Brain microvascular endothelial cell (primary cell): Measurements from ENCODE around the gene EPOP.
A peak's percentile ranks its signal among the peaks of the same experiment; 100 is the strongest.

ENCODE experiments used
- DNase-seq: peaks from one replicate; pipeline ENCODE4 v3.0.0-alpha.2; 2020
- H3K27ac ChIP-seq: fragments of 250-450 bp; sonication (Bioruptor Pico); 2 replicates; pipeline ENCODE4 v1.5.1; 2020; ENCODE audit warnings: mild to moderate bottlenecking, moderate library complexity
- H3K27me3 ChIP-seq: fragments of 250-450 bp; sonication (Bioruptor Pico); replicated peaks from 2 replicates; pipeline ENCODE4 v1.5.1; 2020; ENCODE audit warnings: mild to moderate bottlenecking
- H3K36me3 ChIP-seq: fragments of 250-450 bp; sonication (Bioruptor Pico); replicated peaks from 2 replicates; pipeline ENCODE4 v1.5.1; 2020; ENCODE audit warnings: mild to moderate bottlenecking
- H3K4me3 ChIP-seq: 2 replicates; pipeline ENCODE4 v1.5.1; 2011; ENCODE audit warnings: low read depth, mild to moderate bottlenecking, control low read depth, low read length, moderate library complexity
- in situ Hi-C: cut with HindIII; loops from 2 replicates; pipeline ENCODE4 v1.10.0; 2017; ENCODE audit warnings: low sequenced_read_pairs, low pct_ligation_motif_present
- TF ChIP-seq, protein P1 (sequence below): IDR thresholded peaks from 2 replicates; pipeline ENCODE4 v1.5.1; 2011; ENCODE audit warnings: low read depth, mild to moderate bottlenecking, moderate library complexity, low read length, control low read depth, inconsistent platforms; ENCODE audit errors: missing control alignments

EPOP gene

DNA sequence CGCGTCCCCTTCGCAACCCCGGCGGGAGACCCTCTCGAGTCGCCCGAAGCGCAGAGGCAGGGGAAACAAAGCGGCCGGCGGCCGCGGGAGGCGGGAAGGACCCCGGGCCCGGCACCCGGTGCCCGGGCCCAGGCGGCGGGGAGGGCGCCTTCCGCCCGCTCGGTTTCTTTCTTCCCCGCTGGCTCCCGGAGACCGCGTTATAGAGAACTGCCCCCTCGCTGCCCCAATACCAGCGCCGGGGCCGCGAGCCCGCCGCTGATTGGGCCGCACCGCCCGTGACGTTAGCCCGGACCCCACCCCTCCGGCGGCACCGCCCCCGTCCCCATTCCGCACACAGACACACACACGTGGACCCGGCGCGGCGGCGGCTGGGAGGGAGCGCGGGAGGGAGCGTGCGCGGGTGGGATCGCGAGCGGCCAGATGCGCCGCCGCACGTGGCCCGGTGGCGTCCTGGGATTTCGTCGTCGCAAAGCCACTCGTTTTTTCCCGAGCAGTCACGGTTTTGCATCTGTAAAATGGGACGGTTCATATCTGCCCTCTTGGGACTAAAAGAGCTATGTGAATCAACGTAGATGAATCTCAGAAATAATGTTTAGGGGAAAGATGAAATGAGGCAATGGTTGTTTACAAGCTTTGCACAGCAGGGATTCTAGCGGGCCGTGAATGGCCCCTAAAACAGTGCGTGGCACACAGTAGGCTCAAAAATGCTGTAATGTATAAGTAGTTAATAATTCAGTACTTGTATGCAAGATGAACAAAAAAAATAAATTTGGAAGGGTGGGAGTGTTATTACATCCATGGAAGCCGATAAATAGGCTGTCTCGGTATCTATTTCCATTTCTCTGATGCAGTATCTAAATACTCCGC, at the start of gene EPOP:
Gene EPOP, minus strand, starts transcription at position 209 of the 867 bp plus-strand sequence. CDS start 462 bp downstream, outside the sequence.
- Histone ChIP-seq H3K36me3 (no peaks in the 10 kb centered on the region), H3K27me3 (peaks cover 39% of the 10 kb centered on the region), H3K27ac (no peak within 1 kb of the TSS), H3K4me3 (peak within 1 kb of the TSS; percentile 38)
- TF ChIP-seq, protein P1, sequence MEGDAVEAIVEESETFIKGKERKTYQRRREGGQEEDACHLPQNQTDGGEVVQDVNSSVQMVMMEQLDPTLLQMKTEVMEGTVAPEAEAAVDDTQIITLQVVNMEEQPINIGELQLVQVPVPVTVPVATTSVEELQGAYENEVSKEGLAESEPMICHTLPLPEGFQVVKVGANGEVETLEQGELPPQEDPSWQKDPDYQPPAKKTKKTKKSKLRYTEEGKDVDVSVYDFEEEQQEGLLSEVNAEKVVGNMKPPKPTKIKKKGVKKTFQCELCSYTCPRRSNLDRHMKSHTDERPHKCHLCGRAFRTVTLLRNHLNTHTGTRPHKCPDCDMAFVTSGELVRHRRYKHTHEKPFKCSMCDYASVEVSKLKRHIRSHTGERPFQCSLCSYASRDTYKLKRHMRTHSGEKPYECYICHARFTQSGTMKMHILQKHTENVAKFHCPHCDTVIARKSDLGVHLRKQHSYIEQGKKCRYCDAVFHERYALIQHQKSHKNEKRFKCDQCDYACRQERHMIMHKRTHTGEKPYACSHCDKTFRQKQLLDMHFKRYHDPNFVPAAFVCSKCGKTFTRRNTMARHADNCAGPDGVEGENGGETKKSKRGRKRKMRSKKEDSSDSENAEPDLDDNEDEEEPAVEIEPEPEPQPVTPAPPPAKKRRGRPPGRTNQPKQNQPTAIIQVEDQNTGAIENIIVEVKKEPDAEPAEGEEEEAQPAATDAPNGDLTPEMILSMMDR = no peak
- DNase-seq = peak; percentile 66
- in situ Hi-C loops = no loop called here

DNA sequence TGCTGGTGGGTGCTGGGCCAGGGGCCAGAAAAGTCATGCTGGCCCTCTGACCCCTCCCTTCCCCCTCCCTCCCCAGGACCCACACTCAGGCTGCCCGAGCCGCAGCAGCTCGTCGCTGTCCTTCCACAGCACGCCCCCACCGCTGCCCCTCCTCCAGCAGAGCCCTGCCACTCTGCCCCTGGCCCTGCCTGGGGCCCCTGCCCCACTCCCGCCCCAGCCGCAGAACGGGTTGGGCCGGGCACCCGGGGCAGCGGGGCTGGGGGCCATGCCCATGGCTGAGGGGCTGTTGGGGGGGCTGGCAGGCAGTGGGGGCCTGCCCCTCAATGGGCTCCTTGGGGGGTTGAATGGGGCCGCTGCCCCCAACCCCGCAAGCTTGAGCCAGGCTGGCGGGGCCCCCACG, 47.0 kb upstream of the EPOP start:
- H3K36me3 ChIP-seq = peaks cover 9% of the 10 kb centered on the region
- in situ Hi-C loops = no loop called here
- H3K4me3 ChIP-seq = no peak overlapping the region
- no peak for DNase-seq
- no peaks in the 10 kb centered on the region for H3K27me3 ChIP-seq
- H3K27ac ChIP-seq = no peak overlapping the region
- TF ChIP-seq, protein P1 = no peak

DNA sequence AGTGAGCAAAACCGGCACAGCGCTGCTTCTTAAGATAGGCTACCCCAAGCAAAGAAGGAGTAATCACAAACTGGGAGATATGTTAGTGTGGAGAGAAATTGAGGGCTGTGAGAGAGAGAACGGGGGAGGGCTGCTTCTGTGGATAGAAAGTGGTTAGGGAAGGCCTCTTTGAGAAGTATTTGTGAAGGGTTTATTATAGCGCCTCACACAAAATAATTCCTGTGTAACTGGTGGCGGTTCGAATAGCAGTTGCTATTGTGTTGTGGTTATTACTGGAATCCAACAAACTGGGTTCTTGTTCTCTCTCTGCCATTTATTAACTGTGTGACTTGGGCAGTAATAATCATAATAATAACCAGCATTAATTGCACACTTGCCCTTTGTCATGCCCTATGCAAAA, 46.2 kb upstream of the EPOP start:
- no peak overlapping the region for H3K27ac ChIP-seq
- peaks cover 12% of the 10 kb centered on the region for H3K36me3 ChIP-seq
- H3K4me3 ChIP-seq = no peak overlapping the region
- no peak for DNase-seq
- H3K27me3 ChIP-seq = no peaks in the 10 kb centered on the region
- TF ChIP-seq, protein P1 = no peak
- in situ Hi-C loops = no loop called here

DNA sequence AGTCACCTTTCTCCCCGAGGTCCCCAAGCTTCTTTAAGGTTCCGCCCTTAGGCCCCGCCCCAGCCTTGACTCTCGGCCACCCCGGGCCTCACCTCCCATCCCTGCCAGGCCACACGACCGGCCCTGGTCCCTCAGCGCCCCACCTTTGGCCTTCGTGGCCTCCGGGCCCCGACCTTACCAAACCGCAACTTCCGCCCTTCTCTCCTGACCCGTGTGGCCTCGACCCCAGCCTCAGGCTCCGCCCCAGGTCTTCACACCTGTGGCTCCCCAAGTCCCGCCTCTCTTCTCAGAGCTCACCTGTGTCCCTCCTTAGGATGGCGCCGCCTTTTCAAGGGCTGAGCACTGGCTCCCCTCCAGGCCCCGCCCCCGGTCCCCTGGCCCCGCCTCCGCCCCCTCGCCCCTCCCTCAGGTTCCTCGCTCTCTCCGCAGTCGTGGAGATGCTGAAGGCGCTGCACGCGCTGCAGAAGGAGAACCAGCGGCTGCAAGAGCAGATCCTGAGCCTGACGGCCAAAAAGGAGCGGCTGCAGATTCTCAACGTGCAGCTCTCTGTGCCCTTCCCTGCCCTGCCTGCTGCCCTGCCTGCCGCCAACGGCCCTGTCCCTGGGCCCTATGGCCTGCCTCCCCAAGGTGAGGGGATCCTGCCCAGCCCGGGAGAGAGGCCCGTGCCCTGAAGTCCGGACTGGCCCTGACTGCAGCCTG, 45.3 kb upstream of the EPOP start:
- in situ Hi-C loops = no loop called here
- H3K27ac ChIP-seq = no peak overlapping the region
- DNase-seq = no peak
- TF ChIP-seq, protein P1 = no peak
- peaks cover 16% of the 10 kb centered on the region for H3K36me3 ChIP-seq
- H3K27me3 ChIP-seq = no peaks in the 10 kb centered on the region
- no peak overlapping the region for H3K4me3 ChIP-seq

DNA sequence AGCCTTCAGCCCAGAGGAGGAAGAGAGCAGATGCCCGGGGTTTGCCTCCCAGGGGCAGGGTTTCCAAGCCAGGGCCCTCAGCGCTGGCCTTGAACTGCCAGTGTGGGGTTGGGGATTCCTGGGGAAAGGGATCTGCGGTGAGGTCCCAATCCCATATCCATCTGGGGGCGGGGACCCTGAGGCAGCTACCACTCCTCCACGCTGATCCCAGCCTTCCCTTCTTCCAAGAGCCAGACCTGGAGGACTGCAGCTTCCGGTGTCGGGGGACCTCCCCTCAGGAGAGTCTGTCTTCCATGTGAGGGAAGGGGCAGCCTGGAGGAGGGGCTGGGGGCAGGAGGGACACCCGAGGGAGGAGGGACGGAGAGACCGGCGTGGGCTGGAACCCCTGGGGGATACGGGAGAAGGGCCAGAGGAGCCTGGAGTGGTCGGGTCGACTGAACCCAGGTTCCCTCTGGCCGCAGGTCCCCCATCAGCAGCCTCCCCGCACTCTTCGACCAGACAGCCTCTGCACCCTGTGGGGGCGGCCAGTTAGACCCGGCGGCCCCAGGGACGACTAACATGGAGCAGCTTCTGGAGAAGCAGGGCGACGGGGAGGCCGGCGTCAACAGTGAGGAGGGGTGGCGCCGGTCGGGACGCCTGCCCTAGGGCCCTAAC, 44.7 kb upstream of the EPOP start:
- H3K27ac ChIP-seq = no peak overlapping the region
- H3K36me3 ChIP-seq = peaks cover 12% of the 10 kb centered on the region
- TF ChIP-seq, protein P1 = no peak
- in situ Hi-C loops = no loop called here
- H3K4me3 ChIP-seq = no peak overlapping the region
- DNase-seq = no peak
- H3K27me3 ChIP-seq = no peaks in the 10 kb centered on the region
